ENCODE results near the gene PSENEN. TPM values are rescaled to one million over a fixed set of nuclear protein-coding genes. Genes with fewer than 3 reads are reported as not detected.

Gene PSENEN
- total RNA-seq, 3 donors from 2014 or later (not counting 1 experiment from before 2014, with no cell fraction given), result 38.5 to 45.0 (median 41.0) TPM

- no peaks in the 10 kb centered on the region for H3K9me3 Mint-ChIP-seq
- Histone ChIP-seq H3K36me3 (ENCODE audit: control insufficient read depth, insufficient read depth, low read length) (no peaks in the 10 kb centered on the region), H3K27me3 (ENCODE audit: control insufficient read depth, insufficient read depth, low read length) (no peaks in the 10 kb centered on the region), H3K27ac (ENCODE audit: low read length) (peak overlapping the region; percentile 18), H3K4me1 (ENCODE audit: control insufficient read depth, insufficient read depth, low read length) (peaks cover 42% of the 10 kb centered on the region), H3K4me3 (ENCODE audit: low read length) (peak overlapping the region; percentile 9), H3K9me3 (ENCODE audit: control insufficient read depth, insufficient read depth, low read length) (no peaks in the 10 kb centered on the region)
- no peak overlapping the region for H3K4me3 Mint-ChIP-seq
- DNase-seq (peak in 1 of 2 donors; percentile 51), ATAC-seq (no peak)
- no peak overlapping the region for H3K27ac Mint-ChIP-seq
- H3K27me3 Mint-ChIP-seq (ENCODE audit: low read depth in 2 of 2), result no peaks in the 10 kb centered on the region
- peaks cover 10 to 28% of the 10 kb centered on the region in 2 donors for H3K4me1 Mint-ChIP-seq
- WGBS (ENCODE audit: insufficient coverage), result 58% methylated on average over 1 of the region's 2 CpGs
- intact Hi-C loops (cut with micrococcal nuclease), result no loop called here
- no peaks in the 10 kb centered on the region for H3K36me3 Mint-ChIP-seq
- TF ChIP-seq CTCF (IDR thresholded peaks at IDR 0.05), result no peak
Observed at GRCh38 chr19:35713506-35713850, 32.0 kb upstream of the PSENEN start.

- TF ChIP-seq CTCF (IDR thresholded peaks at IDR 0.05), result no peak
- peak in 1 of 2 donors; percentile 41 for DNase-seq
- Histone ChIP-seq H3K27ac (ENCODE audit: low read length) (peak overlapping the region; percentile 35), H3K4me3 (ENCODE audit: low read length) (peak overlapping the region; percentile 9), H3K4me1 (ENCODE audit: control insufficient read depth, insufficient read depth, low read length) (peaks cover 48% of the 10 kb centered on the region), H3K36me3 (ENCODE audit: control insufficient read depth, insufficient read depth, low read length) (no peaks in the 10 kb centered on the region), H3K27me3 (ENCODE audit: control insufficient read depth, insufficient read depth, low read length) (no peaks in the 10 kb centered on the region), H3K9me3 (ENCODE audit: control insufficient read depth, insufficient read depth, low read length) (no peaks in the 10 kb centered on the region)
- Mint-ChIP-seq H3K27ac (no peak overlapping the region), H3K36me3 (no peaks in the 10 kb centered on the region), H3K9me3 (no peaks in the 10 kb centered on the region), H3K4me3 (no peak overlapping the region), H3K27me3 (ENCODE audit: low read depth in 2 of 2) (no peaks in the 10 kb centered on the region), H3K4me1 (peaks cover 10 to 33% of the 10 kb centered on the region in 2 donors)
- 81% methylated on average over 12 of the region's 12 CpGs for WGBS (ENCODE audit: insufficient coverage)
- intact Hi-C loops (cut with micrococcal nuclease), result no loop called here
- ATAC-seq, result no peak
Observed at GRCh38 chr19:35713904-35714495, 31.5 kb upstream of the PSENEN start.

GRCh38 chr19:35714601-35715354, 30.7 kb upstream of the PSENEN start:
- intact Hi-C loops (cut with micrococcal nuclease), result no loop called here
- DNase-seq (peak in 1 of 2 donors; percentile 41), ATAC-seq (no peak)
- Histone ChIP-seq H3K27ac (ENCODE audit: low read length) (peak overlapping the region; percentile 35), H3K4me1 (ENCODE audit: control insufficient read depth, insufficient read depth, low read length) (peaks cover 53% of the 10 kb centered on the region), H3K4me3 (ENCODE audit: low read length) (no peak overlapping the region), H3K9me3 (ENCODE audit: control insufficient read depth, insufficient read depth, low read length) (no peaks in the 10 kb centered on the region), H3K36me3 (ENCODE audit: control insufficient read depth, insufficient read depth, low read length) (no peaks in the 10 kb centered on the region), H3K27me3 (ENCODE audit: control insufficient read depth, insufficient read depth, low read length) (no peaks in the 10 kb centered on the region)
- no peak for TF ChIP-seq CTCF (IDR thresholded peaks at IDR 0.05)
- WGBS (ENCODE audit: insufficient coverage), result 76% methylated on average over 14 of the region's 14 CpGs
- H3K36me3 Mint-ChIP-seq, result no peaks in the 10 kb centered on the region
- no peak overlapping the region for H3K27ac Mint-ChIP-seq
- peaks cover 10 to 41% of the 10 kb centered on the region in 2 donors for H3K4me1 Mint-ChIP-seq
- H3K4me3 Mint-ChIP-seq, result peak overlapping the region; percentile 59
- H3K9me3 Mint-ChIP-seq, result no peaks in the 10 kb centered on the region
- H3K27me3 Mint-ChIP-seq (ENCODE audit: low read depth in 2 of 2), result no peaks in the 10 kb centered on the region

All from natural killer cell (primary cell).